ENCODE measurements around the gene COG3. TPM values are rescaled to one million over a fixed set of nuclear protein-coding genes. Genes with fewer than 3 reads are reported as not detected.

The COG3 gene
- polyA plus RNA-seq, 1 donor from 2014 or later = 90.2 TPM

GRCh38 chr13:45447050-45447661 is 17.6 kb upstream of the COG3 start:
- H3K9ac ChIP-seq (ENCODE audit: low read length) = no peak overlapping the region
- no peak overlapping the region for H2AFZ ChIP-seq (ENCODE audit: low read depth, low read length)
- TF ChIP-seq POLR2AphosphoS5 (IDR thresholded peaks at IDR 0.05) (no peak), EP300 (conservative IDR thresholded peaks at IDR 0.05; ENCODE audit: poor library complexity, severe bottlenecking) (no peak), MXI1 (conservative IDR thresholded peaks at IDR 0.05; ENCODE audit: poor library complexity, severe bottlenecking) (no peak), RAD21 (conservative IDR thresholded peaks at IDR 0.05) (no peak), SMC3 (conservative IDR thresholded peaks at IDR 0.05; ENCODE audit: poor library complexity) (no peak), TAF1 (IDR thresholded peaks at IDR 0.05; ENCODE audit: low read depth) (no peak), EZH2 (IDR thresholded peaks at IDR 0.05; ENCODE audit: borderline replicate concordance, insufficient read depth, low read length, poor library complexity, severe bottlenecking) (no peak)
- TF ChIP-seq, protein P1, sequence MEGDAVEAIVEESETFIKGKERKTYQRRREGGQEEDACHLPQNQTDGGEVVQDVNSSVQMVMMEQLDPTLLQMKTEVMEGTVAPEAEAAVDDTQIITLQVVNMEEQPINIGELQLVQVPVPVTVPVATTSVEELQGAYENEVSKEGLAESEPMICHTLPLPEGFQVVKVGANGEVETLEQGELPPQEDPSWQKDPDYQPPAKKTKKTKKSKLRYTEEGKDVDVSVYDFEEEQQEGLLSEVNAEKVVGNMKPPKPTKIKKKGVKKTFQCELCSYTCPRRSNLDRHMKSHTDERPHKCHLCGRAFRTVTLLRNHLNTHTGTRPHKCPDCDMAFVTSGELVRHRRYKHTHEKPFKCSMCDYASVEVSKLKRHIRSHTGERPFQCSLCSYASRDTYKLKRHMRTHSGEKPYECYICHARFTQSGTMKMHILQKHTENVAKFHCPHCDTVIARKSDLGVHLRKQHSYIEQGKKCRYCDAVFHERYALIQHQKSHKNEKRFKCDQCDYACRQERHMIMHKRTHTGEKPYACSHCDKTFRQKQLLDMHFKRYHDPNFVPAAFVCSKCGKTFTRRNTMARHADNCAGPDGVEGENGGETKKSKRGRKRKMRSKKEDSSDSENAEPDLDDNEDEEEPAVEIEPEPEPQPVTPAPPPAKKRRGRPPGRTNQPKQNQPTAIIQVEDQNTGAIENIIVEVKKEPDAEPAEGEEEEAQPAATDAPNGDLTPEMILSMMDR (IDR thresholded peaks at IDR 0.05; ENCODE audit: poor library complexity, severe bottlenecking) = no peak
- TF ChIP-seq, protein P2, sequence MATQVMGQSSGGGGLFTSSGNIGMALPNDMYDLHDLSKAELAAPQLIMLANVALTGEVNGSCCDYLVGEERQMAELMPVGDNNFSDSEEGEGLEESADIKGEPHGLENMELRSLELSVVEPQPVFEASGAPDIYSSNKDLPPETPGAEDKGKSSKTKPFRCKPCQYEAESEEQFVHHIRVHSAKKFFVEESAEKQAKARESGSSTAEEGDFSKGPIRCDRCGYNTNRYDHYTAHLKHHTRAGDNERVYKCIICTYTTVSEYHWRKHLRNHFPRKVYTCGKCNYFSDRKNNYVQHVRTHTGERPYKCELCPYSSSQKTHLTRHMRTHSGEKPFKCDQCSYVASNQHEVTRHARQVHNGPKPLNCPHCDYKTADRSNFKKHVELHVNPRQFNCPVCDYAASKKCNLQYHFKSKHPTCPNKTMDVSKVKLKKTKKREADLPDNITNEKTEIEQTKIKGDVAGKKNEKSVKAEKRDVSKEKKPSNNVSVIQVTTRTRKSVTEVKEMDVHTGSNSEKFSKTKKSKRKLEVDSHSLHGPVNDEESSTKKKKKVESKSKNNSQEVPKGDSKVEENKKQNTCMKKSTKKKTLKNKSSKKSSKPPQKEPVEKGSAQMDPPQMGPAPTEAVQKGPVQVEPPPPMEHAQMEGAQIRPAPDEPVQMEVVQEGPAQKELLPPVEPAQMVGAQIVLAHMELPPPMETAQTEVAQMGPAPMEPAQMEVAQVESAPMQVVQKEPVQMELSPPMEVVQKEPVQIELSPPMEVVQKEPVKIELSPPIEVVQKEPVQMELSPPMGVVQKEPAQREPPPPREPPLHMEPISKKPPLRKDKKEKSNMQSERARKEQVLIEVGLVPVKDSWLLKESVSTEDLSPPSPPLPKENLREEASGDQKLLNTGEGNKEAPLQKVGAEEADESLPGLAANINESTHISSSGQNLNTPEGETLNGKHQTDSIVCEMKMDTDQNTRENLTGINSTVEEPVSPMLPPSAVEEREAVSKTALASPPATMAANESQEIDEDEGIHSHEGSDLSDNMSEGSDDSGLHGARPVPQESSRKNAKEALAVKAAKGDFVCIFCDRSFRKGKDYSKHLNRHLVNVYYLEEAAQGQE (IDR thresholded peaks at IDR 0.05; ENCODE audit: borderline replicate concordance) = no peak

GRCh38 chr13:45448965-45449559 is 15.7 kb upstream of the COG3 start:
- Histone ChIP-seq H3K4me3 (ENCODE audit: low read length) (no peak overlapping the region), H2AFZ (ENCODE audit: low read depth, low read length) (no peak overlapping the region), H4K20me1 (ENCODE audit: insufficient read depth) (no peaks in the 10 kb centered on the region), H3K9ac (ENCODE audit: low read length) (no peak overlapping the region), H3K4me2 (ENCODE audit: low read length) (no peak overlapping the region), H3K36me3 (ENCODE audit: insufficient read depth, low read length) (no peaks in the 10 kb centered on the region), H3K9me2 (ENCODE audit: insufficient read depth, low read length) (no peaks in the 10 kb centered on the region), H3K27me3 (ENCODE audit: insufficient read depth, low read depth, low read length) (no peaks in the 10 kb centered on the region), H3K79me2 (replicated peaks; ENCODE audit: insufficient read depth, low read length) (no peaks in the 10 kb centered on the region), H3K27ac (ENCODE audit: low read length) (no peak overlapping the region), H3K9me3 (ENCODE audit: low read length) (no peaks in the 10 kb centered on the region), H3F3A (ENCODE audit: insufficient read depth, low read length, poor library complexity, severe bottlenecking) (no peaks in the 10 kb centered on the region)
- TF ChIP-seq, protein P1 (IDR thresholded peaks at IDR 0.05; ENCODE audit: poor library complexity, severe bottlenecking) = no peak
- TF ChIP-seq, protein P2 (IDR thresholded peaks at IDR 0.05; ENCODE audit: borderline replicate concordance) = no peak
- TF ChIP-seq RAD21 (conservative IDR thresholded peaks at IDR 0.05) = no peak

More at GRCh38 chr13:45447050-45447661, 17.6 kb upstream of the COG3 start:
- Histone ChIP-seq H3K4me2 (ENCODE audit: low read length) (no peak overlapping the region), H3K4me3 (ENCODE audit: low read length) (no peak overlapping the region), H3F3A (ENCODE audit: insufficient read depth, low read length, poor library complexity, severe bottlenecking) (no peaks in the 10 kb centered on the region), H3K9me2 (ENCODE audit: insufficient read depth, low read length) (no peaks in the 10 kb centered on the region), H3K79me2 (replicated peaks; ENCODE audit: insufficient read depth, low read length) (no peaks in the 10 kb centered on the region), H3K9me3 (ENCODE audit: low read length) (no peaks in the 10 kb centered on the region), H3K36me3 (ENCODE audit: insufficient read depth, low read length) (no peaks in the 10 kb centered on the region), H3K27ac (ENCODE audit: low read length) (no peak overlapping the region), H3K27me3 (ENCODE audit: insufficient read depth, low read depth, low read length) (no peaks in the 10 kb centered on the region), H4K20me1 (ENCODE audit: insufficient read depth) (no peaks in the 10 kb centered on the region)

All from neural cell (in vitro differentiated cells).